Hematopoietic multipotent progenitor cell treated with erythropoietin and hydrocortisone succinate and interleukin-3 and kit ligand, for 15 days (in vitro differentiated cells): Measurements from ENCODE around the gene FRMD3.

Source experiments
- DNase-seq: peaks from one replicate; pipeline ENCODE4 v3.0.0-alpha.2; 2015; ENCODE audit warnings: low spot score

The FRMD3 gene

GRCh38 chr9:83334320-83334719 lies 203.9 kb downstream of the FRMD3 start:
- DNase-seq, result peak; percentile 62

- no peak for DNase-seq
Observed at GRCh38 chr9:83330207-83331196, 207.7 kb downstream of the FRMD3 start.

GRCh38 chr9:83327750-83328622 lies 210.2 kb downstream of the FRMD3 start:
- no peak for DNase-seq

GRCh38 chr9:83327323-83327722 lies 210.9 kb downstream of the FRMD3 start:
- no peak for DNase-seq

GRCh38 chr9:83323148-83323547 lies 215.1 kb downstream of the FRMD3 start:
- DNase-seq, result no peak

- no peak for DNase-seq
Observed at GRCh38 chr9:83322438-83322837, 215.8 kb downstream of the FRMD3 start.

GRCh38 chr9:83317244-83317643 lies 221.0 kb downstream of the FRMD3 start:
- no peak for DNase-seq

- DNase-seq, result no peak
Observed at GRCh38 chr9:83315649-83316048, 222.6 kb downstream of the FRMD3 start.

GRCh38 chr9:83313781-83314180 lies 224.4 kb downstream of the FRMD3 start:
- no peak for DNase-seq

GRCh38 chr9:83312537-83312936 lies 225.7 kb downstream of the FRMD3 start:
- no peak for DNase-seq

GRCh38 chr9:83307066-83307724 lies 231.0 kb downstream of the FRMD3 start:
- no peak for DNase-seq

GRCh38 chr9:83304686-83305085 lies 233.5 kb downstream of the FRMD3 start:
- DNase-seq, result no peak

GRCh38 chr9:83299571-83299970 lies 238.6 kb downstream of the FRMD3 start:
- no peak for DNase-seq

GRCh38 chr9:83299094-83299493 lies 239.1 kb downstream of the FRMD3 start:
- DNase-seq, result no peak

- no peak for DNase-seq
Observed at GRCh38 chr9:83296123-83296522, 242.1 kb downstream of the FRMD3 start.

GRCh38 chr9:83294816-83295215 lies 243.4 kb downstream of the FRMD3 start:
- DNase-seq, result no peak

GRCh38 chr9:83291196-83291595 lies 247.0 kb downstream of the FRMD3 start:
- no peak for DNase-seq

- no peak for DNase-seq
Observed at GRCh38 chr9:83290692-83291091, 247.5 kb downstream of the FRMD3 start.

GRCh38 chr9:83287021-83287420 lies 251.2 kb downstream of the FRMD3 start:
- no peak for DNase-seq

GRCh38 chr9:83285445-83286225 lies 252.6 kb downstream of the FRMD3 start:
- no peak for DNase-seq

GRCh38 chr9:83284746-83285145 lies 253.5 kb downstream of the FRMD3 start:
- DNase-seq, result no peak
